A673 (cell line): ENCODE data around the gene CDC42EP5. TPM values are rescaled to one million over a fixed set of nuclear protein-coding genes. Genes with fewer than 3 reads are reported as not detected.

ENCODE experiments used
- BruUV-seq: library from RNA; stranded (reverse); fragments of 400-500 nt; replicated peaks from 2 replicates; lab custom pipeline; 2021; lab: Mats Ljungman, UMichigan
- CTCF ChIA-PET: fragments of 300-600 bp; sonication (Branson Sonifier 250); formaldehyde crosslinking; loops from one replicate; lab custom pipeline; 2022; ENCODE audit warnings: antibody characterized with exemption; lab: Charles Lee
- POLR2A ChIA-PET: fragments of 300-600 bp; sonication (Branson Sonifier 250); formaldehyde crosslinking; loops from one replicate; lab custom pipeline; 2022; ENCODE audit warnings: antibody characterized with exemption; ENCODE audit not compliant: low non-redundant PET; lab: Charles Lee
- DNase-seq: peaks from one replicate; pipeline ENCODE4 v3.0.0-alpha.2; 2015; ENCODE audit warnings: low spot score
- H3K27ac ChIP-seq: fragments of 200-600 bp; sonication (generic); 2 replicates; pipeline ENCODE4 v1.5.1; 2016; ENCODE audit warnings: mixed run types, low read depth, mild to moderate bottlenecking, mixed read lengths, antibody characterized with exemption, low read length; ENCODE audit not compliant: poor library complexity, severe bottlenecking
- H3K27me3 ChIP-seq: fragments of 200-600 bp; sonication (generic); replicated peaks from 2 replicates; pipeline ENCODE4 v1.6.1; 2017; ENCODE audit warnings: mixed run types, low read depth, mild to moderate bottlenecking, mixed read lengths, antibody characterized with exemption, low read length; ENCODE audit not compliant: insufficient read depth, poor library complexity
- H3K36me3 ChIP-seq: fragments of 200-600 bp; sonication (generic); 2 replicates; pipeline ENCODE4 v1.6.1; 2016; ENCODE audit warnings: mixed run types, mild to moderate bottlenecking, mixed read lengths, antibody characterized with exemption, low read length; ENCODE audit not compliant: insufficient read depth, poor library complexity, severe bottlenecking
- H3K4me1 ChIP-seq: fragments of 200-600 bp; sonication (generic); 2 replicates; pipeline ENCODE4 v1.6.1; 2017; ENCODE audit warnings: mixed run types, mild to moderate bottlenecking, mixed read lengths, antibody characterized with exemption, low read length; ENCODE audit not compliant: insufficient read depth, poor library complexity, severe bottlenecking
- H3K4me3 ChIP-seq: fragments of 200-600 bp; sonication (generic); 2 replicates; pipeline ENCODE4 v1.5.1; 2016; ENCODE audit warnings: low read depth, mixed run types, mild to moderate bottlenecking, mixed read lengths, low read length; ENCODE audit not compliant: poor library complexity, severe bottlenecking
- H3K9me3 ChIP-seq: fragments of 200-600 bp; sonication (generic); 2 replicates; pipeline ENCODE4 v1.6.1; 2016; ENCODE audit warnings: mixed run types, low read depth, mild to moderate bottlenecking, mixed read lengths, antibody characterized with exemption, low read length; ENCODE audit not compliant: poor library complexity, severe bottlenecking
- CTCF ChIP-seq: fragments of 300-800, 200-600 bp; sonication (generic); conservative IDR thresholded peaks from 2 replicates; pipeline ENCODE4 v1.5.1; 2017; ENCODE audit warnings: low read depth, mild to moderate bottlenecking, antibody characterized with exemption, low read length, moderate library complexity, mixed read lengths
- EZH2 ChIP-seq: fragments of 200-600 bp; sonication (generic); IDR thresholded peaks from 2 replicates; pipeline ENCODE4 v1.6.1; 2017; ENCODE audit warnings: borderline replicate concordance, low read depth, mild to moderate bottlenecking, mixed read lengths, antibody characterized with exemption, low read length; ENCODE audit not compliant: poor library complexity, severe bottlenecking
- intact Hi-C: fragments of 100-400 bp; cut with micrococcal nuclease; formaldehyde crosslinking; loops from one replicate; pipeline ENCODE4 v1.10.0; 2022; ENCODE audit not compliant: unreplicated experiment
- total RNA-seq: library from RNA; stranded (reverse); gene quantifications from 2 replicates; pipeline ENCODE4 v1.2.3, GENCODE V29; 2021

CDC42EP5 gene
- total RNA-seq, 1 experiment from 2014 or later: 111 TPM

GRCh38 chr19:54444737-54445136, 28.4 kb downstream of the CDC42EP5 start:
- H3K4me3 ChIP-seq: no peak overlapping the region
- ChIA-PET POLR2A (no interaction called here), CTCF (no interaction called here)
- no TSS peak for BruUV-seq
- H3K4me1 ChIP-seq: peaks cover 3% of the 10 kb centered on the region
- H3K27ac ChIP-seq: no peak overlapping the region
- no peaks in the 10 kb centered on the region for H3K9me3 ChIP-seq
- no peak for DNase-seq
- H3K36me3 ChIP-seq: peaks cover 12% of the 10 kb centered on the region
- intact Hi-C loops: no loop called here
- H3K27me3 ChIP-seq: no peaks in the 10 kb centered on the region
- TF ChIP-seq EZH2: no peak
- no peak for TF ChIP-seq CTCF

GRCh38 chr19:54440641-54441040, 32.5 kb downstream of the CDC42EP5 start:
- H3K27ac ChIP-seq: no peak overlapping the region
- no peak for DNase-seq
- no TSS peak for BruUV-seq
- no peak for TF ChIP-seq CTCF
- no peak for TF ChIP-seq EZH2
- no peaks in the 10 kb centered on the region for H3K27me3 ChIP-seq
- CTCF ChIA-PET: no interaction called here
- no peaks in the 10 kb centered on the region for H3K4me1 ChIP-seq
- no peak overlapping the region for H3K4me3 ChIP-seq
- H3K36me3 ChIP-seq: peaks cover 9% of the 10 kb centered on the region
- no peaks in the 10 kb centered on the region for H3K9me3 ChIP-seq
- intact Hi-C loops: no loop called here
- POLR2A ChIA-PET: interaction anchor here (0.6 kb wide), 1 partner anchor 49 kb away, joined by 3 read pairs; no protein-coding TSS in a partner anchor

GRCh38 chr19:54439174-54439851, 33.8 kb downstream of the CDC42EP5 start:
- Histone ChIP-seq H3K27me3 (no peaks in the 10 kb centered on the region), H3K4me3 (no peak overlapping the region), H3K36me3 (no peaks in the 10 kb centered on the region), H3K9me3 (no peaks in the 10 kb centered on the region), H3K4me1 (no peaks in the 10 kb centered on the region), H3K27ac (no peak overlapping the region)
- ChIA-PET POLR2A (interaction anchor here (0.6 kb wide), 1 partner anchor 19 kb away, joined by 3 read pairs; no protein-coding TSS in a partner anchor), CTCF (interaction anchor here (0.6 kb wide), 1 partner anchor 9 kb away, joined by 13 read pairs; no protein-coding TSS in a partner anchor)
- intact Hi-C loops: no loop called here
- peak; percentile 56 for DNase-seq
- TF ChIP-seq EZH2: no peak
- TF ChIP-seq CTCF: peak; percentile 59
- BruUV-seq: no TSS peak
